Lower leg skin (tissue), 3 donors: ENCODE measurements around the gene NRG3.

Experiments
- CTCF ChIP-seq, 3 donors: fragments of 450-650 bp; IDR thresholded peaks; one replicate each; pipeline ENCODE4 v1.5.1; 2016; ENCODE audit warnings: antibody characterized with exemption in 3 of 3, mild to moderate bottlenecking in 3 of 3, moderate library complexity in 2 of 3
- POLR2A ChIP-seq, 2 donors: fragments of 450-650 bp; IDR thresholded peaks; one replicate each; pipeline ENCODE4 v1.6.1; 2016 to 2017; ENCODE audit warnings: antibody characterized with exemption in 2 of 2, mild to moderate bottlenecking in 1 of 2, moderate library complexity in 1 of 2

GRCh38 chr10:82319074-82319473 is 444.1 kb downstream of the NRG3 start:
- TF ChIP-seq POLR2A (IDR thresholded peaks at IDR 0.05) (no peak), CTCF (IDR thresholded peaks at IDR 0.05) (no peak)
